ENCODE data around the gene NOP14.

DNA sequence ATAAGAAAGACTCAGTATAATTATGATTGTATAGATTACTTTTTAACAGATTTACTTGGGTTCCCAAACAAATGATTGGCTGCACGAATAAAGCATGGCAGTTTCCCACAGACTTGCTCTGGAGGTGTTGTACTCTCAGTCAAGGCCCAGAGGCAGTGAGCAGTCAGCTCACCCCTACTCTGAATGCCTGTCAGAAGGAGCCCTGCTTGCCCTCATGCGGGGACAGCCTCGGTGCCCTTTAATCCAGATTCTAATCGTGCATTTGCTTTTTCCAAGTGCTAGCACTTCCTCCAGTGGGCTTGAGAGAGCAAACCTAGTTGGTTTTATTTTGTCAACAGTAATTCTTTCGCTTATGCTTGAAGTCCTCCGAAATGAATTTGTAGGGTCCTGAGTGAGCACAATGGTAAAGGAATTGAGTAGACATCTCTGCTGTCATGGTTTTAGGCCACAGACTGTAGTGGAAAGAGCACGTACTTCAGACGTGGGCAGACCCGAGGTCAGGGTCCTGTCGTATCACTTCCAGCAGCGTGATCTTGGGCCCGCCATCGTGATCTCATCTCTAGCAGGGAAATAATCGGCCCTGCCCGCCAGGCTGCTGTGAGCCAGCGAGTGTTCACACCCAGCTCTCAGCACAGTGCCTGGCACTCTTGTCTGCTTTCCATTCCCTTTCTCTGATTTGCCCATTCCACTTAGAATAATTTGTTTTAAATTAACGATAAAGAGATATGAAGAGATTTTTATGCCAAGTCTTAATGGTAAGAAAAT, 48.4 kb upstream of the NOP14 start:
- TF ChIP-seq, protein P1, sequence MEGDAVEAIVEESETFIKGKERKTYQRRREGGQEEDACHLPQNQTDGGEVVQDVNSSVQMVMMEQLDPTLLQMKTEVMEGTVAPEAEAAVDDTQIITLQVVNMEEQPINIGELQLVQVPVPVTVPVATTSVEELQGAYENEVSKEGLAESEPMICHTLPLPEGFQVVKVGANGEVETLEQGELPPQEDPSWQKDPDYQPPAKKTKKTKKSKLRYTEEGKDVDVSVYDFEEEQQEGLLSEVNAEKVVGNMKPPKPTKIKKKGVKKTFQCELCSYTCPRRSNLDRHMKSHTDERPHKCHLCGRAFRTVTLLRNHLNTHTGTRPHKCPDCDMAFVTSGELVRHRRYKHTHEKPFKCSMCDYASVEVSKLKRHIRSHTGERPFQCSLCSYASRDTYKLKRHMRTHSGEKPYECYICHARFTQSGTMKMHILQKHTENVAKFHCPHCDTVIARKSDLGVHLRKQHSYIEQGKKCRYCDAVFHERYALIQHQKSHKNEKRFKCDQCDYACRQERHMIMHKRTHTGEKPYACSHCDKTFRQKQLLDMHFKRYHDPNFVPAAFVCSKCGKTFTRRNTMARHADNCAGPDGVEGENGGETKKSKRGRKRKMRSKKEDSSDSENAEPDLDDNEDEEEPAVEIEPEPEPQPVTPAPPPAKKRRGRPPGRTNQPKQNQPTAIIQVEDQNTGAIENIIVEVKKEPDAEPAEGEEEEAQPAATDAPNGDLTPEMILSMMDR (IDR thresholded peaks at IDR 0.05), result no peak
- no peak for TF ChIP-seq POLR2A (IDR thresholded peaks at IDR 0.05)
